ENCODE measurements around the gene KIAA1671. TPM values are rescaled to one million over a fixed set of nuclear protein-coding genes. Genes with fewer than 3 reads are reported as not detected.

KIAA1671 gene
- polyA plus RNA-seq, 1 of the 3 experiments (the other 2 are of a cell fraction): 7.4 TPM

GRCh38 chr22:25161916-25162530 is 209.5 kb downstream of the KIAA1671 start:
- POLR2A ChIA-PET: no interaction called here

GRCh38 chr22:25162561-25162960 is 210.0 kb downstream of the KIAA1671 start:
- H3K9me3 ChIP-seq: no peaks in the 10 kb centered on the region
- no peaks in the 10 kb centered on the region for H3F3A ChIP-seq (replicated peaks; ENCODE audit: insufficient read depth)
- peaks cover 13% of the 10 kb centered on the region; the same call in 1 of the 2 replicates for H4K20me1 ChIP-seq (ENCODE audit: insufficient read depth)
- no peaks in the 10 kb centered on the region for H3K79me2 ChIP-seq (ENCODE audit: insufficient read depth)
- H3K36me3 ChIP-seq (replicated peaks in 1 of 2; ENCODE audit: control insufficient read depth in 1 of 2, insufficient read depth in 2 of 2, low read length in 1 of 2): no peaks in the 10 kb centered on the region
- no peak overlapping the region for H3K4me2 ChIP-seq
- ChIA-PET CTCF (interaction anchor here (1.2 to 1.6 kb wide), 2 partner anchors 40 to 51 kb away, joined by 3 to 5 read pairs; no protein-coding TSS in a partner anchor), POLR2A (no interaction called here)
- no peaks in the 10 kb centered on the region for H3K27me3 ChIP-seq (ENCODE audit: insufficient read depth)
- H3K9ac ChIP-seq: no peak overlapping the region
- H3K4me1 ChIP-seq (ENCODE audit: control insufficient read depth in 1 of 2, insufficient read depth in 2 of 2, low read depth in 1 of 2, low read length in 1 of 2): no peaks in the 10 kb centered on the region; a peak in 1 of 4 replicates
- H3K4me3 ChIP-seq (ENCODE audit: low read depth in 2 of 2, low read length in 1 of 2): no peak overlapping the region
- TF ChIP-seq SIN3A (IDR thresholded peaks at IDR 0.05; ENCODE audit: borderline replicate concordance, low read depth, low read length) (no peak), TEAD4 (IDR thresholded peaks at IDR 0.05; ENCODE audit: borderline replicate concordance, insufficient read depth) (no peak), MAX (IDR thresholded peaks at IDR 0.05; ENCODE audit: low read depth) (no peak), EZH2phosphoT487 (IDR thresholded peaks at IDR 0.05; ENCODE audit: borderline replicate concordance, low read depth) (no peak), PBX3 (IDR thresholded peaks at IDR 0.05) (no peak), GATA2 (CRISPR knock-in tag; IDR thresholded peaks at IDR 0.05) (no peak), USF1 (IDR thresholded peaks at IDR 0.05; ENCODE audit: borderline replicate concordance, low read depth) (no peak), NRF1 (IDR thresholded peaks at IDR 0.05; ENCODE audit: low read depth, low read length) (no peak), RFX5 (IDR thresholded peaks at IDR 0.05; ENCODE audit: low read length) (no peak), EP300 (IDR thresholded peaks at IDR 0.05; ENCODE audit: borderline replicate concordance in 1 of 2, low read depth in 1 of 2, low read length in 1 of 2) (no peak), MXI1 (IDR thresholded peaks at IDR 0.05; ENCODE audit: low read depth, low read length) (no peak)
- TF ChIP-seq, protein P1, sequence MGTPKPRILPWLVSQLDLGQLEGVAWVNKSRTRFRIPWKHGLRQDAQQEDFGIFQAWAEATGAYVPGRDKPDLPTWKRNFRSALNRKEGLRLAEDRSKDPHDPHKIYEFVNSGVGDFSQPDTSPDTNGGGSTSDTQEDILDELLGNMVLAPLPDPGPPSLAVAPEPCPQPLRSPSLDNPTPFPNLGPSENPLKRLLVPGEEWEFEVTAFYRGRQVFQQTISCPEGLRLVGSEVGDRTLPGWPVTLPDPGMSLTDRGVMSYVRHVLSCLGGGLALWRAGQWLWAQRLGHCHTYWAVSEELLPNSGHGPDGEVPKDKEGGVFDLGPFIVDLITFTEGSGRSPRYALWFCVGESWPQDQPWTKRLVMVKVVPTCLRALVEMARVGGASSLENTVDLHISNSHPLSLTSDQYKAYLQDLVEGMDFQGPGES (IDR thresholded peaks at IDR 0.05; ENCODE audit: low read depth, low read length): no peak
- 82% methylated on average over 1 of the region's 1 CpG for WGBS (ENCODE audit: low lambda C conversion rate)
- no peak overlapping the region for H3K27ac ChIP-seq (ENCODE audit: low read depth in 2 of 2, low read length in 1 of 2)
- no peaks in the 10 kb centered on the region for H3K9me2 ChIP-seq
- no peak overlapping the region for H2AFZ ChIP-seq (ENCODE audit: low read depth)
- no peak for DNase-seq

More at GRCh38 chr22:25161916-25162530, 209.5 kb downstream of the KIAA1671 start:
- Histone ChIP-seq H3K4me1 (ENCODE audit: control insufficient read depth in 1 of 2, insufficient read depth in 2 of 2, low read depth in 1 of 2, low read length in 1 of 2) (no peaks in the 10 kb centered on the region; a peak in 1 of 4 replicates), H3K27ac (ENCODE audit: low read depth in 2 of 2, low read length in 1 of 2) (no peak overlapping the region), H3K27me3 (ENCODE audit: insufficient read depth) (no peaks in the 10 kb centered on the region), H3K36me3 (replicated peaks in 1 of 2; ENCODE audit: control insufficient read depth in 1 of 2, insufficient read depth in 2 of 2, low read length in 1 of 2) (no peaks in the 10 kb centered on the region), H3K4me3 (ENCODE audit: low read depth in 2 of 2, low read length in 1 of 2) (no peak overlapping the region), H3K4me2 (no peak overlapping the region), H3K9me3 (no peaks in the 10 kb centered on the region), H3F3A (replicated peaks; ENCODE audit: insufficient read depth) (no peaks in the 10 kb centered on the region), H3K9ac (no peak overlapping the region), H3K79me2 (ENCODE audit: insufficient read depth) (no peaks in the 10 kb centered on the region), H4K20me1 (ENCODE audit: insufficient read depth) (peaks cover 13% of the 10 kb centered on the region; the same call in 1 of the 2 replicates), H2AFZ (ENCODE audit: low read depth) (no peak overlapping the region), H3K9me2 (no peaks in the 10 kb centered on the region)
- CTCF ChIA-PET: interaction anchor here (1.2 to 1.6 kb wide), 3 partner anchors 9 to 51 kb away, joined by 3 to 5 read pairs (median 3); no protein-coding TSS in a partner anchor
- no peak for DNase-seq
- no peak for TF ChIP-seq FOXJ3 (CRISPR knock-in tag; IDR thresholded peaks at IDR 0.05)
- TF ChIP-seq NRF1 (IDR thresholded peaks at IDR 0.05; ENCODE audit: low read depth, low read length): no peak
- TF ChIP-seq RFX5 (IDR thresholded peaks at IDR 0.05; ENCODE audit: low read length): no peak
- TF ChIP-seq, protein P2, sequence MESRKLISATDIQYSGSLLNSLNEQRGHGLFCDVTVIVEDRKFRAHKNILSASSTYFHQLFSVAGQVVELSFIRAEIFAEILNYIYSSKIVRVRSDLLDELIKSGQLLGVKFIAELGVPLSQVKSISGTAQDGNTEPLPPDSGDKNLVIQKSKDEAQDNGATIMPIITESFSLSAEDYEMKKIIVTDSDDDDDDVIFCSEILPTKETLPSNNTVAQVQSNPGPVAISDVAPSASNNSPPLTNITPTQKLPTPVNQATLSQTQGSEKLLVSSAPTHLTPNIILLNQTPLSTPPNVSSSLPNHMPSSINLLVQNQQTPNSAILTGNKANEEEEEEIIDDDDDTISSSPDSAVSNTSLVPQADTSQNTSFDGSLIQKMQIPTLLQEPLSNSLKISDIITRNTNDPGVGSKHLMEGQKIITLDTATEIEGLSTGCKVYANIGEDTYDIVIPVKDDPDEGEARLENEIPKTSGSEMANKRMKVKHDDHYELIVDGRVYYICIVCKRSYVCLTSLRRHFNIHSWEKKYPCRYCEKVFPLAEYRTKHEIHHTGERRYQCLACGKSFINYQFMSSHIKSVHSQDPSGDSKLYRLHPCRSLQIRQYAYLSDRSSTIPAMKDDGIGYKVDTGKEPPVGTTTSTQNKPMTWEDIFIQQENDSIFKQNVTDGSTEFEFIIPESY (IDR thresholded peaks at IDR 0.05; ENCODE audit: borderline replicate concordance, low read depth): no peak
- no peak for TF ChIP-seq RAD21 (IDR thresholded peaks at IDR 0.05; ENCODE audit: low read length)
- 89% methylated on average over 6 of the region's 6 CpGs for WGBS (ENCODE audit: low lambda C conversion rate)
